Mucosa of stomach (tissue), 1 donor: ENCODE results near the gene SMG6.

ENCODE experiments used
- H3K27me3 ChIP-seq: one replicate; pipeline ENCODE4 v1.7.0; 2013; ENCODE audit warnings: mild to moderate bottlenecking, low read length; ENCODE audit not compliant: control insufficient read depth, insufficient read depth
- H3K36me3 ChIP-seq: one replicate; pipeline ENCODE4 v1.7.0; 2013; ENCODE audit warnings: low read length; ENCODE audit not compliant: control insufficient read depth, insufficient read depth
- H3K4me1 ChIP-seq: one replicate; pipeline ENCODE4 v1.7.0; 2013; ENCODE audit warnings: mild to moderate bottlenecking, low read length; ENCODE audit not compliant: control insufficient read depth, insufficient read depth
- H3K4me3 ChIP-seq: one replicate; pipeline ENCODE4 v1.7.0; 2013; ENCODE audit warnings: low read length
- H3K9ac ChIP-seq: one replicate; pipeline ENCODE4 v1.7.0; 2013; ENCODE audit warnings: mild to moderate bottlenecking, low read length, moderate library complexity
- H3K9me3 ChIP-seq: one replicate; pipeline ENCODE4 v1.7.0; 2013; ENCODE audit warnings: mild to moderate bottlenecking, low read length, moderate library complexity; ENCODE audit not compliant: control insufficient read depth
- donor health status: Pancreatic carcinoma.

The SMG6 gene

DNA sequence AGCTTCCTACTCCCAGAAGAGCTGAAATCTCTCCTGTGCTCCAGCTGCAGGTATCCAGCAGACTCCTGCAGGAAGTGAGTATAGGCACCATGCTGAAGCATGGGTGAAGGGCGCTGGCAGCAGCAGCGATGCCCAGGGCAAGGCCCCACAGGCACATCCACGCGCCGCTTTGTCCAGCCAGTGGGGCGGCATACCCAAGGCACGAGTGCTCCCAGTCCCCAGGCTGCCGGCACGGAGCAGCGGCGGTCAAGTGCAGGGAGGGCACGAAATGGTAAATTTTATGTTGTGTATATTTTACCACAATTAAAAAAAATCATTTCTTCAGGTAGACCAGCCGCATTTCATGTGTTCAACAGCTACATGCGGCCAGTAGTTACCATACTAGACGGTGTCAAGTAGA is 175.6 kb downstream of the SMG6 start:
- Histone ChIP-seq H3K4me1 (peaks cover 16% of the 10 kb centered on the region), H3K27me3 (no peaks in the 10 kb centered on the region), H3K9ac (no peak overlapping the region), H3K36me3 (no peaks in the 10 kb centered on the region), H3K9me3 (no peaks in the 10 kb centered on the region), H3K4me3 (no peak overlapping the region)

- no peaks in the 10 kb centered on the region for H3K36me3 ChIP-seq
- no peaks in the 10 kb centered on the region for H3K9me3 ChIP-seq
- peaks cover 21% of the 10 kb centered on the region for H3K4me1 ChIP-seq
- no peak overlapping the region for H3K9ac ChIP-seq
- no peaks in the 10 kb centered on the region for H3K27me3 ChIP-seq
- no peak overlapping the region for H3K4me3 ChIP-seq
Observed at GRCh38 chr17:2125013-2125535, 178.5 kb downstream of the SMG6 start.

DNA sequence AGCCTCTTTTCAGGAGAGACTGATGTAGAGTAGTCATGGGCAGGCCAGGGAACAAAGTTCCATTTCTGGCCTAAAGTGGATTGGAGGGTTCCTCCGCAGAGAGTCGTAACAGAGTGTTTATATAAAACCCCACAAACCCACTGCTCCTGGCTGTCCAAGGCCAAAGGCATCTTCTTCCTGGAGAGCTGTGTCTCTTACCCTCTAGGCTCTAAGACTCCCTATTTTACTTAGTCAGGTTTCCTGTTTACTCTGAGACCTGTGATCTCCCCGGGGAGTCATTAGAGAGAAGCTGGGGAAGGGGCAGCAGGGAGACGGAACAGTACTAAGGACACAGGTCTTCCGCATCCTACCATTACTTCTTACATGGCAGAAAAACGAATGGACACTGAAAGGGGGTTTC is 179.2 kb downstream of the SMG6 start:
- Histone ChIP-seq H3K9ac (no peak overlapping the region), H3K36me3 (no peaks in the 10 kb centered on the region), H3K4me3 (no peak overlapping the region), H3K27me3 (no peaks in the 10 kb centered on the region), H3K4me1 (peaks cover 21% of the 10 kb centered on the region), H3K9me3 (no peaks in the 10 kb centered on the region)

- Histone ChIP-seq H3K9ac (no peak overlapping the region), H3K36me3 (no peaks in the 10 kb centered on the region), H3K4me3 (no peak overlapping the region), H3K4me1 (peaks cover 21% of the 10 kb centered on the region), H3K27me3 (no peaks in the 10 kb centered on the region), H3K9me3 (no peaks in the 10 kb centered on the region)
Observed at GRCh38 chr17:2123375-2124251, 180.0 kb downstream of the SMG6 start.

- H3K27me3 ChIP-seq, result no peaks in the 10 kb centered on the region
- H3K9me3 ChIP-seq, result no peaks in the 10 kb centered on the region
- H3K36me3 ChIP-seq, result no peaks in the 10 kb centered on the region
- peaks cover 21% of the 10 kb centered on the region for H3K4me1 ChIP-seq
- no peak overlapping the region for H3K9ac ChIP-seq
- no peak overlapping the region for H3K4me3 ChIP-seq
Observed at GRCh38 chr17:2122641-2123302, 180.8 kb downstream of the SMG6 start.

DNA sequence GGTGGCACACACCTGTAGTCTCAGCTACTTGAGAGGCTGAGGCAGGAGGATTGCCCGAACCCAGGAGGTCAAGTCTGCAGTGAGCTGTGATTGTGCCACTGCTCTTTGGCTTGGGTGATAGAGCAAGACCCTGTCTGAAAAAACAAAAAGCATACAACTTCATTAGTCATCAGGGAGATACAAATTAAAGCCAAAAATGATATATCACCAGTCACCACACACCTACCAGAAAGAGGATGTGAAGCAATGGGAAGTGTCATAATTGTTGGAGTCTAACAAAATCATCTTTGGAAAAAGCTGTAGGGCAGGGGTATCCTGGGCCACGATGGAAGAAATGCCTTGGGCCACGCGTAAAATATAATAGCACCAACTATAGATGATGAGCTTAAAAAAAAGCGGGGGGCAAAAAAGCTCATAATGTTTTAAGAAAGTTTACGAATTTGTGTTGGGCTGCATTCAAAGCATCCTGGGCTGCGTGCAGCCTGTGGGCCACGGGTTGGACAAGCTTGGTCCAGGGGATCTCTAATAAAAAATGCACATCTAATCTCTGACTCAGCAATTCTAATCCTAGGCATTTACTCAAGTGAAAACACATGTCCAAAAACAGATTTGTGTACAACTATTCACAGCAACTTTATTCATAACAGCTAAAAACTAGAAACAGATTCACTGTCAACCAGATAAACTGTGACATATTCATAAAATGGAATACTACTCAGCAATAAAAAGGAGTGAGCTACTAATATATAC is 182.8 kb downstream of the SMG6 start:
- Histone ChIP-seq H3K4me1 (peaks cover 21% of the 10 kb centered on the region), H3K4me3 (no peak overlapping the region), H3K9ac (no peak overlapping the region), H3K9me3 (no peaks in the 10 kb centered on the region), H3K36me3 (no peaks in the 10 kb centered on the region), H3K27me3 (no peaks in the 10 kb centered on the region)

- H3K4me3 ChIP-seq, result no peak overlapping the region
- H3K4me1 ChIP-seq, result peaks cover 10% of the 10 kb centered on the region
- H3K9me3 ChIP-seq, result no peaks in the 10 kb centered on the region
- no peaks in the 10 kb centered on the region for H3K36me3 ChIP-seq
- H3K27me3 ChIP-seq, result no peaks in the 10 kb centered on the region
- no peak overlapping the region for H3K9ac ChIP-seq
Observed at GRCh38 chr17:2113279-2113622, 190.3 kb downstream of the SMG6 start.

GRCh38 chr17:2111691-2112090 is 191.9 kb downstream of the SMG6 start:
- H3K4me1 ChIP-seq, result peaks cover 16% of the 10 kb centered on the region
- H3K27me3 ChIP-seq, result no peaks in the 10 kb centered on the region
- H3K9me3 ChIP-seq, result no peaks in the 10 kb centered on the region

DNA sequence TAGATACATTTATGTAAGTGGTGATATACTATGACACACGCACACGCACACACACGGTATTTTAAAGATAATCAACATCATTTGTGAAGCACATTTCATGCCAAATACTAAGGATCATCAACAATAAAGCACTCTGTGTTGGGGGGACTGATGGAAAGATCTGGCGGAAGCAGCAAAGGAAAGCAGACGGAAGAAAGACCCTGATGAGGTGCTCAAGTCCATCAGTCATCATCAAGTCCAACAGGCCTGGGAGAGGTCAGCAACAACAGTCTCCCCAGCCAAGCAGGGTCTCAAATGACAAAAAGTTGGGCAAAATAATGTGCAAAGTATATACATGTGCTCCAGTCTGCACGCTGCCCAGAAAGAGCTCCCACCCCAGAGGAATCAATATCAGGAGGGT is 193.1 kb downstream of the SMG6 start:
- H3K9ac ChIP-seq, result no peak overlapping the region
- H3K4me3 ChIP-seq, result no peak overlapping the region
- peaks cover 25% of the 10 kb centered on the region for H3K4me1 ChIP-seq
- H3K27me3 ChIP-seq, result no peaks in the 10 kb centered on the region
- H3K9me3 ChIP-seq, result no peaks in the 10 kb centered on the region
- H3K36me3 ChIP-seq, result no peaks in the 10 kb centered on the region

More at GRCh38 chr17:2111691-2112090, 191.9 kb downstream of the SMG6 start:
- no peaks in the 10 kb centered on the region for H3K36me3 ChIP-seq
- H3K9ac ChIP-seq, result no peak overlapping the region
- no peak overlapping the region for H3K4me3 ChIP-seq

- no peak overlapping the region for H3K4me3 ChIP-seq
- peaks cover 22% of the 10 kb centered on the region for H3K4me1 ChIP-seq
- no peaks in the 10 kb centered on the region for H3K27me3 ChIP-seq
- H3K36me3 ChIP-seq, result no peaks in the 10 kb centered on the region
- no peaks in the 10 kb centered on the region for H3K9me3 ChIP-seq
- H3K9ac ChIP-seq, result no peak overlapping the region
Observed at GRCh38 chr17:2108170-2108569, 195.4 kb downstream of the SMG6 start.

DNA sequence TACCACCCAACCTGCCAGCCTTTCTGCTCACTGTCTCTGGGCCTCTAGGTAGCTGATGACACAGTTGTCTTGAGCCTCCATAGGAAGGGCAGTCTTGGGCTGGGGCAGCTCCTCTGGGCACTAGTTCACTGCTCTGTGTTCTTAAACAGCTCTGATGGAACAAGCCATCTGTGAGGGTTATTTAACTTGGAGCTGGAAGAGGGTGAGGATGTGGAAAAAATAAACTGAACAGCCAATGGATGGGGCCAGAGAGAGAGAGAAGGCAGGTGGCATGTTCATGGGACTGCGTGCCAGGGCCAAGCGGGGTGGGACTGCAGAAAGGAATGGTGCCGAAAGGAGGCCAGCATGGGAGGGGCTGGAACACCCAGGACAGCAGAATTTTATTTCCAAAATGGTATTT is 196.1 kb downstream of the SMG6 start:
- no peaks in the 10 kb centered on the region for H3K9me3 ChIP-seq
- no peak overlapping the region for H3K9ac ChIP-seq
- H3K27me3 ChIP-seq, result no peaks in the 10 kb centered on the region
- peaks cover 19% of the 10 kb centered on the region for H3K4me1 ChIP-seq
- H3K4me3 ChIP-seq, result no peak overlapping the region
- H3K36me3 ChIP-seq, result no peaks in the 10 kb centered on the region

DNA sequence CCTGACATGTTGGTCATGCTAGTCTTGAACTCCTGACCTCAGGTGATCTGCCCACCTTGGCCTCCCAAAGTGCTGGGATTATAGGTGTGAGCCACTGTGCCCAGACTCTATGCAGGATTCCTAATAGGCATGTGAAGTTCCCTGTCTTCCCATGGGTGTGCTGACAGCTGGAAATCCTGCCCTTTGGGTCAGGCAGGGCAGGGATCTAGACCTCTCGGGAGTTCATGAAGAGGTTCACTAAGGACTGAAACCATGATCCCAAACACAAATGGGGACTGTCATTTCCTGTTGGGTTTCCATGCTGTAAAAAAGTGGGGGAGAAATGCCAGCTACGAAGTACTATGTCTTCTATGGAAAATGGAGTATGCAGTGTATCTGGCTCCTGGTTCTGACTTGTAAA is 196.5 kb downstream of the SMG6 start:
- peaks cover 19% of the 10 kb centered on the region for H3K4me1 ChIP-seq
- H3K4me3 ChIP-seq, result no peak overlapping the region
- no peaks in the 10 kb centered on the region for H3K27me3 ChIP-seq
- no peaks in the 10 kb centered on the region for H3K9me3 ChIP-seq
- no peak overlapping the region for H3K9ac ChIP-seq
- H3K36me3 ChIP-seq, result no peaks in the 10 kb centered on the region
